Peyer's patch (tissue), 4 donors: ENCODE measurements around the gene SERPINB13. TPM values are rescaled to one million over a fixed set of nuclear protein-coding genes. Genes with fewer than 3 reads are reported as not detected.

Experiments
- DNase-seq, 3 donors: peaks; one replicate each; pipeline ENCODE4 v3.0.0-alpha.2; 2017 to 2019
- H3K27ac ChIP-seq, 4 donors: fragments of 200-600 bp; sonication (generic); one replicate each; pipeline ENCODE4 v1.5.1; 2016 to 2019
- H3K27me3 ChIP-seq, 2 donors: fragments of 200-600 bp; sonication (generic); one replicate each; pipeline ENCODE4 v1.5.1; 2019
- H3K36me3 ChIP-seq, 3 donors: fragments of 200-600 bp; sonication (generic); one replicate each; pipeline ENCODE4 v1.5.1; 2016 to 2019
- H3K4me1 ChIP-seq, 4 donors: fragments of 200-600 bp; sonication (generic); one replicate each; pipeline ENCODE4 v1.5.1; 2016 to 2019
- H3K4me3 ChIP-seq, 4 donors: fragments of 200-600 bp; sonication (generic); 1 replicate in 3 of 4; 2 replicates in 1 of 4; pipeline ENCODE4 v1.5.1; 2016 to 2019; ENCODE audit warnings: mild to moderate bottlenecking in 1 of 4
- H3K9me3 ChIP-seq, 4 donors: fragments of 200-600 bp; sonication (generic); one replicate each; pipeline ENCODE4 v1.5.1; 2016 to 2019; ENCODE audit warnings: mild to moderate bottlenecking in 1 of 4
- POLR2A ChIP-seq, 2 donors: fragments of 450-650 bp; IDR thresholded peaks; one replicate each; pipeline ENCODE4 v1.5.1; 2017; ENCODE audit warnings: antibody characterized with exemption in 2 of 2, mild to moderate bottlenecking in 2 of 2, moderate library complexity in 2 of 2
- total RNA-seq, 4 donors: library from RNA; depleted of rRNA; stranded (reverse); fragments of >200 nt; gene quantifications; one replicate each; pipeline ENCODE4 v1.1.0, GENCODE V29; 2016
- TF ChIP-seq, protein P1 (sequence below), 6 experiments: fragments of 450-650 bp in 4 of 6; fragments of 200-600 bp in 2 of 6; sonication (generic) in 1 of 6; IDR thresholded peaks; one replicate each; pipeline ENCODE4 v1.5.1; 2017 to 2019; ENCODE audit warnings: antibody characterized with exemption in 6 of 6, mild to moderate bottlenecking in 3 of 6, moderate library complexity in 1 of 6

SERPINB13 gene
- total RNA-seq, 4 donors from 2014 or later = not detected

GRCh38 chr18:63562284-63562683, 24.9 kb upstream of the SERPINB13 start:
- Histone ChIP-seq H3K9me3 (no peaks in the 10 kb centered on the region), H3K4me3 (no peak overlapping the region), H3K36me3 (no peaks in the 10 kb centered on the region), H3K27me3 (no peaks in the 10 kb centered on the region), H3K4me1 (no peaks in the 10 kb centered on the region), H3K27ac (no peak overlapping the region)
- TF ChIP-seq, protein P1, sequence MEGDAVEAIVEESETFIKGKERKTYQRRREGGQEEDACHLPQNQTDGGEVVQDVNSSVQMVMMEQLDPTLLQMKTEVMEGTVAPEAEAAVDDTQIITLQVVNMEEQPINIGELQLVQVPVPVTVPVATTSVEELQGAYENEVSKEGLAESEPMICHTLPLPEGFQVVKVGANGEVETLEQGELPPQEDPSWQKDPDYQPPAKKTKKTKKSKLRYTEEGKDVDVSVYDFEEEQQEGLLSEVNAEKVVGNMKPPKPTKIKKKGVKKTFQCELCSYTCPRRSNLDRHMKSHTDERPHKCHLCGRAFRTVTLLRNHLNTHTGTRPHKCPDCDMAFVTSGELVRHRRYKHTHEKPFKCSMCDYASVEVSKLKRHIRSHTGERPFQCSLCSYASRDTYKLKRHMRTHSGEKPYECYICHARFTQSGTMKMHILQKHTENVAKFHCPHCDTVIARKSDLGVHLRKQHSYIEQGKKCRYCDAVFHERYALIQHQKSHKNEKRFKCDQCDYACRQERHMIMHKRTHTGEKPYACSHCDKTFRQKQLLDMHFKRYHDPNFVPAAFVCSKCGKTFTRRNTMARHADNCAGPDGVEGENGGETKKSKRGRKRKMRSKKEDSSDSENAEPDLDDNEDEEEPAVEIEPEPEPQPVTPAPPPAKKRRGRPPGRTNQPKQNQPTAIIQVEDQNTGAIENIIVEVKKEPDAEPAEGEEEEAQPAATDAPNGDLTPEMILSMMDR (IDR thresholded peaks at IDR 0.05) = no peak
- no peak for TF ChIP-seq POLR2A (IDR thresholded peaks at IDR 0.05)
- no peak for DNase-seq

GRCh38 chr18:63564021-63564420, 23.1 kb upstream of the SERPINB13 start:
- Histone ChIP-seq H3K27me3 (no peaks in the 10 kb centered on the region), H3K36me3 (no peaks in the 10 kb centered on the region), H3K9me3 (no peaks in the 10 kb centered on the region), H3K4me3 (no peak overlapping the region), H3K4me1 (no peaks in the 10 kb centered on the region), H3K27ac (no peak overlapping the region)
- TF ChIP-seq, protein P1 (IDR thresholded peaks at IDR 0.05) = no peak
- TF ChIP-seq POLR2A (IDR thresholded peaks at IDR 0.05) = no peak
- DNase-seq = no peak

GRCh38 chr18:63564561-63564960, 22.6 kb upstream of the SERPINB13 start:
- Histone ChIP-seq H3K27ac (no peak overlapping the region), H3K27me3 (no peaks in the 10 kb centered on the region), H3K4me1 (no peaks in the 10 kb centered on the region), H3K4me3 (no peak overlapping the region), H3K9me3 (no peaks in the 10 kb centered on the region), H3K36me3 (no peaks in the 10 kb centered on the region)
- no peak for DNase-seq
- TF ChIP-seq, protein P1 (IDR thresholded peaks at IDR 0.05) = no peak
- TF ChIP-seq POLR2A (IDR thresholded peaks at IDR 0.05) = no peak

DNA sequence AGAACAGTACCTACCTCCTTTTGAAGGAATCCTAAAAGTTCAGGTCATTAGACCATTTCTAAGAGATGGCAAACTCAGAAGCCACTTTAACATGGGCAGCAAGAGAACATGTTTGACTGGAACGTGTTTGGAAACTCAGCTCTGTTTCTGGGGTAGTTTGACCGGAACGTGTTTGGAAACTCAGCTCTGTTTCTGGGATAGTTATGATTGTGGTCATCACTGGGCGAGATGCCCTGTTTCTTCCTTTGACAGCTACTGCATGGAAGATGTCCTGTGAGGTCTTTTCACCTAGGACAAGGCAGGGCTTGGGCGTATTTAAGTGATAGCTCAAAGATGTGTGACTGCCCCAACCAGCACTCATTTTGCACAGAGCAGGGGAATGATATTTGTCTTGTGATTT, 19.9 kb upstream of the SERPINB13 start:
- H3K4me1 ChIP-seq = no peaks in the 10 kb centered on the region
- no peaks in the 10 kb centered on the region for H3K36me3 ChIP-seq
- H3K27me3 ChIP-seq = no peaks in the 10 kb centered on the region
- H3K27ac ChIP-seq = no peak overlapping the region
- H3K9me3 ChIP-seq = no peaks in the 10 kb centered on the region
- H3K4me3 ChIP-seq = no peak overlapping the region
- no peak for TF ChIP-seq POLR2A (IDR thresholded peaks at IDR 0.05)
- TF ChIP-seq, protein P1 (IDR thresholded peaks at IDR 0.05) = no peak
- no peak for DNase-seq

DNA sequence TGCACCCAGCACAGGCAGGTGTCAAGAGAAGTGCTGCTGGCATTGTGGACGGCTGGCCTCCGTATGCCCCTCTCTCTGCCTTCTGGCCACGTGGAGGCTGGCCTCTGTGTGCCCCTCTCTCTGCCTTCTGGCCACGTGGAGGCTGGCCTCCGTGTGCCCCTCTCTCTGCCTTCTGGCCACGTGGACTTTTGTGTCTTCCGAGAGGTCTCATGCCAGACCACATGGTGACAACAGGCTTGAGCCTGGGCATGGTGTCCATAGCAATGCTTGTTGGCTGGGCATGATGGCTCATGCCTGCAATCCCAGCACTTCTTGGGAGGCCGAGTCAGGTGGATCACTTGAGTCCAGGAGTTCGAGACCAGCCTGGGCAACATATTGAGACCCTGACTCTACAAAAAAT, 19.3 kb upstream of the SERPINB13 start:
- H3K4me3 ChIP-seq = no peak overlapping the region
- H3K27ac ChIP-seq = no peak overlapping the region
- no peaks in the 10 kb centered on the region for H3K9me3 ChIP-seq
- H3K4me1 ChIP-seq = no peaks in the 10 kb centered on the region
- H3K27me3 ChIP-seq = no peaks in the 10 kb centered on the region
- DNase-seq = no peak
- TF ChIP-seq, protein P1 (IDR thresholded peaks at IDR 0.05) = no peak
- no peak for TF ChIP-seq POLR2A (IDR thresholded peaks at IDR 0.05)
- no peaks in the 10 kb centered on the region for H3K36me3 ChIP-seq

DNA sequence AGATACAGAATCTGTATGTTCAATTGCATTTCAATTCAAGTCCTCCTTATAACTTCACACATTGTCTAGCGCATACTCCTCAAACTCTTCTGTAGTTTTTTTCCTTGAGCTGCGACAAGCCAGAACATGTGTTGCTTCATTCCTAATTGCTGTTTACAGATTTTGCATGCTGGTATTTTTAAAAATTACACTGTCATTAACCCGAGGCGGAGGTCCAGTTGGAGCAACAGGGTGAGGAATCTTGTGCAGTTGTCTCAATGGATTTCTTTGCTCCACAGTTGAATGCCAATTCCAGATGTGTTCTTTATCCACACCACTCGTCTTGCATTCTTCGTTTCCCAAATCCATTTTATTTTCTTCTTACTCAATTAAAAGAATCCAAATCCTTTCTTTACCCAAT, 16.4 kb upstream of the SERPINB13 start:
- Histone ChIP-seq H3K27me3 (no peaks in the 10 kb centered on the region), H3K9me3 (no peaks in the 10 kb centered on the region)

More for the DNA sequence above, 16.4 kb upstream of the SERPINB13 start:
- no peak for TF ChIP-seq POLR2A (IDR thresholded peaks at IDR 0.05)
- TF ChIP-seq, protein P1 (IDR thresholded peaks at IDR 0.05) = no peak
- no peak overlapping the region for H3K4me3 ChIP-seq
- no peaks in the 10 kb centered on the region for H3K4me1 ChIP-seq
- H3K27ac ChIP-seq = no peak overlapping the region
- no peaks in the 10 kb centered on the region for H3K36me3 ChIP-seq
- DNase-seq = no peak
